Measurements from ENCODE around the gene BTBD9. TPM values are rescaled to one million over a fixed set of nuclear protein-coding genes. Genes with fewer than 3 reads are reported as not detected.
A peak's percentile ranks its signal among the peaks of the same experiment; 100 is the strongest.

BTBD9 gene
- total RNA-seq, 5 donors from 2014 or later (not counting 1 experiment from before 2014, with no cell fraction given) = 29.3 to 67.7 (median 38.1) TPM

- Histone ChIP-seq H3K4me1 (ENCODE audit: control insufficient read depth in 1 of 2, extremely low read depth in 1 of 2, insufficient read depth in 2 of 2, low read length in 2 of 2) (no peaks in the 10 kb centered on the region), H3K4me3 (ENCODE audit: control insufficient read depth in 1 of 2, extremely low read depth in 1 of 2, low read length in 1 of 2) (no peak overlapping the region), H3K36me3 (ENCODE audit: control insufficient read depth in 2 of 2, extremely low read depth in 1 of 2, insufficient read depth in 1 of 2, low read length in 1 of 2) (peaks cover 0 to 23% of the 10 kb centered on the region in 2 donors), H3K27ac (ENCODE audit: low read length) (no peak overlapping the region), H3K9me3 (no peaks in the 10 kb centered on the region), H3K27me3 (replicated peaks in 1 of 2; ENCODE audit: control insufficient read depth in 2 of 2, extremely low read depth in 1 of 2, insufficient read depth in 2 of 2, low read length in 1 of 2) (no peaks in the 10 kb centered on the region)
- ChIA-PET CTCF (no interaction called here), POLR2A (no interaction called here)
- 89% methylated on average over 12 of the region's 16 CpGs for WGBS (ENCODE audit: insufficient coverage)
- peaks cover 12% of the 10 kb centered on the region for H3K36me3 Mint-ChIP-seq
- H3K27ac Mint-ChIP-seq = no peak overlapping the region
- no peak overlapping the region for H3K4me3 Mint-ChIP-seq
- no peaks in the 10 kb centered on the region for H3K27me3 Mint-ChIP-seq
- peaks cover 0 to 11% (median 2%) of the 10 kb centered on the region in 3 donors for H3K4me1 Mint-ChIP-seq
- DNase-seq (no peak), ATAC-seq (replicated peaks in 1 of 4) (no peak)
- peaks cover 0 to 5% (median 0%) of the 10 kb centered on the region in 3 donors for H3K9me3 Mint-ChIP-seq
These were observed 485.9 kb downstream of the BTBD9 start for GRCh38 chr6:38153798-38154345.

GRCh38 chr6:38153076-38153797 is 486.5 kb downstream of the BTBD9 start:
- Mint-ChIP-seq H3K36me3 (peaks cover 9% of the 10 kb centered on the region), H3K4me1 (peaks cover 0 to 5% (median 3%) of the 10 kb centered on the region in 3 donors), H3K27me3 (no peaks in the 10 kb centered on the region), H3K27ac (no peak overlapping the region), H3K9me3 (no peaks in the 10 kb centered on the region), H3K4me3 (no peak overlapping the region)
- POLR2A ChIA-PET = no interaction called here
- no peak overlapping the region for H3K27ac ChIP-seq (ENCODE audit: low read length)
- ATAC-seq (replicated peaks in 1 of 4) = no peak
- no peaks in the 10 kb centered on the region for H3K27me3 ChIP-seq (replicated peaks in 1 of 2; ENCODE audit: control insufficient read depth in 2 of 2, extremely low read depth in 1 of 2, insufficient read depth in 2 of 2, low read length in 1 of 2)
- DNase-seq = no peak
- H3K4me3 ChIP-seq (ENCODE audit: control insufficient read depth in 1 of 2, extremely low read depth in 1 of 2, low read length in 1 of 2) = no peak overlapping the region
- CTCF ChIA-PET = no interaction called here
- H3K4me1 ChIP-seq (ENCODE audit: control insufficient read depth in 1 of 2, extremely low read depth in 1 of 2, insufficient read depth in 2 of 2, low read length in 2 of 2) = no peaks in the 10 kb centered on the region
- no peaks in the 10 kb centered on the region for H3K9me3 ChIP-seq
- H3K36me3 ChIP-seq (ENCODE audit: control insufficient read depth in 2 of 2, extremely low read depth in 1 of 2, insufficient read depth in 1 of 2, low read length in 1 of 2) = peaks cover 0 to 23% of the 10 kb centered on the region in 2 donors
- WGBS (ENCODE audit: insufficient coverage) = 82% methylated on average over 15 of the region's 23 CpGs

GRCh38 chr6:38152620-38153019 is 487.1 kb downstream of the BTBD9 start:
- Mint-ChIP-seq H3K4me1 (peaks cover 0 to 5% (median 3%) of the 10 kb centered on the region in 3 donors), H3K9me3 (no peaks in the 10 kb centered on the region), H3K27me3 (no peaks in the 10 kb centered on the region), H3K36me3 (peaks cover 12% of the 10 kb centered on the region), H3K27ac (no peak overlapping the region), H3K4me3 (no peak overlapping the region)
- no CpG with 5 or more reads among the region's 8 CpGs for WGBS (ENCODE audit: insufficient coverage)
- Histone ChIP-seq H3K27ac (ENCODE audit: low read length) (no peak overlapping the region), H3K27me3 (replicated peaks in 1 of 2; ENCODE audit: control insufficient read depth in 2 of 2, extremely low read depth in 1 of 2, insufficient read depth in 2 of 2, low read length in 1 of 2) (no peaks in the 10 kb centered on the region), H3K9me3 (no peaks in the 10 kb centered on the region), H3K36me3 (ENCODE audit: control insufficient read depth in 2 of 2, extremely low read depth in 1 of 2, insufficient read depth in 1 of 2, low read length in 1 of 2) (peaks cover 0 to 23% of the 10 kb centered on the region in 2 donors), H3K4me1 (ENCODE audit: control insufficient read depth in 1 of 2, extremely low read depth in 1 of 2, insufficient read depth in 2 of 2, low read length in 2 of 2) (no peaks in the 10 kb centered on the region), H3K4me3 (ENCODE audit: control insufficient read depth in 1 of 2, extremely low read depth in 1 of 2, low read length in 1 of 2) (no peak overlapping the region)
- ChIA-PET CTCF (no interaction called here), POLR2A (no interaction called here)
- DNase-seq = no peak
- no peak for ATAC-seq (replicated peaks in 1 of 4)

- CTCF ChIA-PET = no interaction called here
- H3K9me3 ChIP-seq = no peaks in the 10 kb centered on the region
- POLR2A ChIA-PET = no interaction called here
- no peaks in the 10 kb centered on the region for H3K9me3 Mint-ChIP-seq
- H3K4me1 Mint-ChIP-seq = peaks cover 2 to 6% (median 3%) of the 10 kb centered on the region in 3 donors
- peaks cover 0 to 23% of the 10 kb centered on the region in 2 donors for H3K36me3 ChIP-seq (ENCODE audit: control insufficient read depth in 2 of 2, extremely low read depth in 1 of 2, insufficient read depth in 1 of 2, low read length in 1 of 2)
- H3K36me3 Mint-ChIP-seq = peaks cover 15% of the 10 kb centered on the region
- H3K4me3 Mint-ChIP-seq = no peak overlapping the region
- no peaks in the 10 kb centered on the region for H3K4me1 ChIP-seq (ENCODE audit: control insufficient read depth in 1 of 2, extremely low read depth in 1 of 2, insufficient read depth in 2 of 2, low read length in 2 of 2)
- no peaks in the 10 kb centered on the region for H3K27me3 ChIP-seq (replicated peaks in 1 of 2; ENCODE audit: control insufficient read depth in 2 of 2, extremely low read depth in 1 of 2, insufficient read depth in 2 of 2, low read length in 1 of 2)
- no peak overlapping the region for H3K27ac ChIP-seq (ENCODE audit: low read length)
- ATAC-seq (replicated peaks in 1 of 4) = no peak
- 97% methylated on average over 20 of the region's 22 CpGs for WGBS (ENCODE audit: insufficient coverage)
- no peaks in the 10 kb centered on the region for H3K27me3 Mint-ChIP-seq
- H3K4me3 ChIP-seq (ENCODE audit: control insufficient read depth in 1 of 2, extremely low read depth in 1 of 2, low read length in 1 of 2) = no peak overlapping the region
- no peak for DNase-seq
- no peak overlapping the region for H3K27ac Mint-ChIP-seq
These were observed 487.9 kb downstream of the BTBD9 start for GRCh38 chr6:38151580-38152500.

GRCh38 chr6:38150681-38151296 is 488.9 kb downstream of the BTBD9 start:
- H3K27me3 ChIP-seq (replicated peaks in 1 of 2; ENCODE audit: control insufficient read depth in 2 of 2, extremely low read depth in 1 of 2, insufficient read depth in 2 of 2, low read length in 1 of 2) = no peaks in the 10 kb centered on the region
- no peak overlapping the region for H3K4me3 ChIP-seq (ENCODE audit: control insufficient read depth in 1 of 2, extremely low read depth in 1 of 2, low read length in 1 of 2)
- H3K36me3 ChIP-seq (ENCODE audit: control insufficient read depth in 2 of 2, extremely low read depth in 1 of 2, insufficient read depth in 1 of 2, low read length in 1 of 2) = peaks cover 0 to 23% of the 10 kb centered on the region in 2 donors
- no peaks in the 10 kb centered on the region for H3K9me3 Mint-ChIP-seq
- H3K4me1 Mint-ChIP-seq = peaks cover 6 to 10% (median 8%) of the 10 kb centered on the region in 3 donors
- ATAC-seq (replicated peaks in 1 of 4) = no peak
- 92% methylated on average over 9 of the region's 11 CpGs for WGBS (ENCODE audit: insufficient coverage)
- H3K27ac Mint-ChIP-seq = peak overlapping the region in 1 of 2 donors; percentile 28
- no peak overlapping the region for H3K27ac ChIP-seq (ENCODE audit: low read length)
- H3K36me3 Mint-ChIP-seq = peaks cover 14% of the 10 kb centered on the region
- ChIA-PET POLR2A (no interaction called here), CTCF (no interaction called here)
- no peaks in the 10 kb centered on the region for H3K9me3 ChIP-seq
- H3K27me3 Mint-ChIP-seq = no peaks in the 10 kb centered on the region
- H3K4me3 Mint-ChIP-seq = no peak overlapping the region
- no peak for DNase-seq
- no peaks in the 10 kb centered on the region for H3K4me1 ChIP-seq (ENCODE audit: control insufficient read depth in 1 of 2, extremely low read depth in 1 of 2, insufficient read depth in 2 of 2, low read length in 2 of 2)

GRCh38 chr6:38150021-38150420 is 489.7 kb downstream of the BTBD9 start:
- POLR2A ChIA-PET = interaction anchor here in 1 of 2 donors (0.5 kb wide), 1 partner anchor 22 kb away, joined by 3 read pairs; no protein-coding TSS in a partner anchor
- 97% methylated on average over 3 of the region's 3 CpGs for WGBS (ENCODE audit: insufficient coverage)
- Histone ChIP-seq H3K9me3 (no peaks in the 10 kb centered on the region), H3K27me3 (replicated peaks in 1 of 2; ENCODE audit: control insufficient read depth in 2 of 2, extremely low read depth in 1 of 2, insufficient read depth in 2 of 2, low read length in 1 of 2) (no peaks in the 10 kb centered on the region), H3K36me3 (ENCODE audit: control insufficient read depth in 2 of 2, extremely low read depth in 1 of 2, insufficient read depth in 1 of 2, low read length in 1 of 2) (peaks cover under 1 to 23% of the 10 kb centered on the region in 2 donors), H3K4me1 (ENCODE audit: control insufficient read depth in 1 of 2, extremely low read depth in 1 of 2, insufficient read depth in 2 of 2, low read length in 2 of 2) (no peaks in the 10 kb centered on the region), H3K27ac (ENCODE audit: low read length) (no peak overlapping the region), H3K4me3 (ENCODE audit: control insufficient read depth in 1 of 2, extremely low read depth in 1 of 2, low read length in 1 of 2) (no peak overlapping the region)
- DNase-seq (no peak), ATAC-seq (replicated peaks in 1 of 4) (no peak)
- H3K4me3 Mint-ChIP-seq = no peak overlapping the region
- no peaks in the 10 kb centered on the region for H3K27me3 Mint-ChIP-seq
- peaks cover 11 to 14% (median 11%) of the 10 kb centered on the region in 3 donors for H3K4me1 Mint-ChIP-seq
- H3K27ac Mint-ChIP-seq = peak overlapping the region in 1 of 2 donors; percentile 11
- H3K36me3 Mint-ChIP-seq = peaks cover 14% of the 10 kb centered on the region
- H3K9me3 Mint-ChIP-seq = no peaks in the 10 kb centered on the region
- CTCF ChIA-PET = no interaction called here

All from T-cell (primary cell).